ENCODE data around the gene VDAC1.

Gene VDAC1

DNA sequence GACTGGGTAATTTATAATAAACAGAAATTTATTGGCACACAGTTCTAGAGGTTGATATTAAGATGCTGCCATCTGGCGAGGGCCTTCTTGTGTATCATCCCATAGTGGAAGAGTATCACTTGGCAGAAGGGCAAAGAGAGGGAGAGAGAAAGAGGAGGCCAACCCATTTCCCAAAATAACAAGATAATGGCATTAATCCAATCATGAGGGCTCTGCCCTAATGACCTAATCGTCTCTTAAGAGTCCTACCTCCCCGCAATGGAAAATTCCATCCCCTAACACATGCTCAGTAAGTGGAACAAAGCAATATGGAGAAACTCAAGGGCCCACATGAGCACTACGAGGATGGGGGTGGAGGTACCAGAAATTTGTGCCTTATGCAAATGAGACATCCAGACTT, 17.6 kb upstream of the VDAC1 start:
- DNase-seq = peak; percentile 96

DNA sequence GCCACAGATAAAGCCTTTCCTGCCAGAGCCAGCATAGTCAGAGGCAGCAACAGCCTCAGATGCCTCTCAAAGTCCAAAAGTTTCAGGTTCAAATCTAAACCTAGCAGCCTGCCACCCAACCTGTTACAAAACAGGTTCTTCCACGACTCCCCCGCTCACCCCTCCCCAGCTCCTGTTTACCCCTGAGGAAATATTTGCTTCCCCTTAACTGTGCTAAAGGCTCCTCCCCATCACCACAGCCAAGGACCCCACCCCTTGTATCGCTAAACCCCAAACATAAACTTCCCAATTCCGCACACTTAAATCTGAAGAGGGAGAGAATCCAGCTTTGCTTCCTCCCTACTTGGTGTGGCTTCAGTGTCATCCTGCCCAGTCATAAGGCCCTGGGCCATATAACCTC, 15.4 kb upstream of the VDAC1 start:
- DNase-seq = no peak

DNA sequence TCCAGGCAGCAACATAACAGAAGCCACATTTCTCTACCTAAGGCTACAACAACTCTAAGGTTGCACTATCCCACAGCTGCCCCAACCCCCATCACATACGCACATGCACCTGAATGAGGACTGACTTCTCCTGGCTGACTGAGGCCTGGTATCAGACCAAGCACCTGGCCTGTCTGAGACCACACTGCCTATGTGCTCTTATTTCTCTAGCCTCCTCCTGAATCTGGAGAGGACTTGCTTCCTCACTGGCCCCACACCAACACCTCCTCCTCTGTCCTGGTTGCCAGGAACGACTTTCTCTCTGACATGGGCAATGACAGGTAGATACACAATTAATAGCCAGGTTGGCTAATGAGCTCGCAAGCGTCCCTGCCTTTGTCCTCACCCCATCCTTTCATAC, 14.9 kb upstream of the VDAC1 start:
- no peak for DNase-seq

DNA sequence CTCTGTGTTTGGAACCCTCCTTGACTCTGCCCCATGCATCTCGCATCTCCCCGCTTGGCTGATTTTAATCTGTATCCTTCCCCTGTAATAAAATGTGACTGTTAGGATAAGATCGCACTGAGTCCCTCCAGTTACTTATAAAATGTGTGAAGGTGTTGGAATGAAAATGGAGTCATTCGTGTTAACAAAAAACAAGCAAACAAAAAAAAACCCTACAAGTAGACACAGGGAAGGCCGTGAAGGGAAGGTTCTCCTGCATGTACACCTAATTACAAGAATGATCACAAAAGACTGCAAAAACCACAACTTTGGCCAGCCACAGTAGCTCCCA, 14.2 kb upstream of the VDAC1 start:
- DNase-seq = no peak

DNA sequence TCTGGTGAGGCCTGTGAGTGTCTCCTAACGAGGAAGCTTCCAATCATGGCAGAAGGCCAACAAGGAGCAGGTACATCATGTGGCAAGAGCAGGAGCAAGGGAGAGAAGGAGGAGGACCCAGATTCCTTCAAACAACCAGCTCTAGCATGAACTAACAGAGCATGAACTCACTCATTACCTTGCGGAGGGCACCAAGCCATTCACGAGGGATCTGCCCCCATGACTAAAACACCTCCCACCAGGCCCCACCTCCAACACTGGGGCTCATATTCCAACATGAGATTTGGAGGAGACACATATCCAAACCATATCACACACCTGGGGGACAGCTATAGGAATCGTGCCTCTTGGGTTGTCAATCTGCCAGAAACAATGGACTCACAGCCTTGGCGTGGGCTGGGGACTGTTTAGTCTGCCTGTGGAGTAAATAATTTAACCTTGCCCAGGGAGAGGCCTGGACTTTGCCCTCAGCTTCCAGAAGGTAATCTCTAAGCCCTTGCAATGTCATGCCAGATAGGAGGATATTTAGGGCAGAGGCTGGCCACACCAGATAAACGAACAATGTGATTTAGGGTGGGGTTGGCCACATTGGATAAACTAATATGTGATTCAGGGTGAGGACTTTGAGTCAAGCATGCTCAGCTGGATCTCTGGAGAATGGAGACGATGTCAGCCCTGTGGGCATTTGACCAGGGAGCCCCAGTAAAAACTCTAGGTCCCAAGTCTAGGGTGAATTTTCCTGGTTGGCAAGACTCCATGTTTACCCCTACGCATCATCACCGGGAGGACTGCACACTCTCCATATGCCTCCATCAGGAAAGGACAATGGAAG, 13.6 kb upstream of the VDAC1 start:
- DNase-seq = no peak

DNA sequence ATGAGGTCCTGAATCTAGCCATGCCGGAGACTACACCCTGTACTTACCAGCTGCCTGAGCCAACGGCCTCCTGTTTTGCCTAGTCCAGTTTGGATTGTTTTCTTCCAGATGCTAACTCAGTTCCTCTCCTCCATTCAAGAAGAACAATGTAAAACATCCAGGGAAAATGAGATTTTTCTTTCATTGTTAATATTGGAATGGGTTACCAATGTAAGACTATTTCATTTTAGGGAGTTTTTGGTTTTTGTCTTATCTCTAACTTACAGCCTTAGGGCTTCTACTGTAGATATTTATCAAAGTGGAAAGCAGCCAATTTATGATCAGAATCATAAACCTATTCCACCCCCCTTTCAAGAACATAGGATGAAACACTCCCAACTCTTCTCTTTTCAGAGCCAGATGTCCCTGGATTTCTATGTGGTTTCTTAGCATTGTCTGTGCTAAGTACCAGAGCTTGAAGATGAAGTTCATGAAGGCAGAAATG, 3.5 kb upstream of the VDAC1 start:
- no peak for DNase-seq

DNA sequence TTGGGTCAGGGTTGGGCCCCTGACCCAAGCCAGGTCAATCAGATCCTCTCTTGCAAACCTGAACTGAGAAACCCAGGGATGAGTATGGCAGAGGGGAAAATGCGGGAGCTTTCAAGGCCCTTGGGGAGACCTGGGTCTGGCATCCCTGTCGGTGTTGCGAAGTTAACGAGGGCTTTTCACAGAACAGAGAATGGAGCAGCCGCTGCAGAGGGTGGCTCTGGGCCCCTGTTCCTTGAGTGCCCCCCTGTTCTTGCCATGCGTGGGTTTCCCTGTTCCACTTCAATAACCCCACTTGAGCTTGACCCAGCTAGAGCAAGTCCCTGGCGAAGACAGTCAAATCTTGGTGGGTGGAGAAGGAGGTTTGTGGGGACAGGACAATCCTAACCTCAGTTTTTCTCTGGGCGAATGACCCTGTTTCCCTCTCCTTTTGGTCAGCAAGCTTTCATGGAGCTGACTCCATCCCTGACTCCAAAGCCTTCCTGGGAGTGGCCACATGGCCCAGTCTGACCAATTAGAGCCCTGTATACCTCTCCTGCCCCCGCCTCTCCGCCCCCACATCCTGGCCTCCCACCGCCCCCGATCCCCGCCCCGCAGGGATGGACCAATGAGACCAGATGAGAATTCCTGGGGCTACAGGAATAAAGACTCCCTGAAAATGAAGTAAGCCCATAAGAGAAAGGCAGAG, 2.9 kb upstream of the VDAC1 start:
- DNase-seq = peak; percentile 54

DNA sequence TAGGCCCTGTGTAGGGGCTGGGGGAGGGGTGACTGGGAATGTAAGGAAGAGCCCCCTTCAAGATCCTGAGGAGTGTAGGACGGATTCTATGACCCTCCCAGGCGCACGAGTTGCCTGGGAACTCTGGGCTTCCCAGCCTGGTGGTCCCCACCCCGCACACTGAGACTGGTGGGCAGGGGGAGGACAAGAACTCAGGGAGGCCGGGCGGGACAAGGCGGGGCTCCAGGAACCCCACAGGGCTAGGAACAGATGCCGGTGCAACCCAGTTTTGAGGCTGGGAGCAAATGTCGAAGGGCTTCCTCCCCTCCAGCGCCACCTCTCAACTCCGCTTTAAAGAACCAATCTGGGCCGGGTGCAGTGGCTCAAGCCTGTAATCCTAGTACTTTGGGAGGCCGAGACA, 1.3 kb upstream of the VDAC1 start:
- DNase-seq = no peak

DNA sequence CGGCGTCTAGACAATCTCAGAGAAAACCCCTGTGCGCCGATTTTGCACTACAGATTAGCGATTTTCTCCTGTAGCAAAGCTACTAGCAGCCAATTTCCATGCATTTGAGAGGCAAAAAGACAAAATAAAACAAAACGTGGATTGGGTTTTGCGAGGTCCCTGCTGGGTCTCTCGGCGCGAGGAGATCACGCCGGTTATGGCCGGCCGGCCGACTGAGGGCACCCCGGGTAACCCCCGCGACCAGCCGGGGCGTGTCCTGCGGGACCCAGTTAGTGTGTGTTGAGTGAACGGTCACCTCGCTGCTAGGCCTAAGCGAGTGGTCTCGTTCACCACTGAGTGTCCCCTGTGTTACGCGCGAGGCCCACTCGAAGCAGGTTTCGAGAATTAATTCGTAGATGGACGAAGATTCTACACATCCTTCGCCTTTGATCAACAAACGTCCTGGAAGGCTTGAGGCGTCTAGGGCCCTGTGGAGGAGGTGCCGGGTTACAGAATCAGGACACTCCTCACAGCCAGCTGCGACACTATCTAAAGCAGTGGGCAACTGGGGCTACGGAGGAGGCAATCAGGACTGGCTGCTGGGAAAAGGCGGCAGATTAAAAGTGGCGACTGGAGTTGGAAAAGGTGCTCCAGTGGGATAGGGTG, 764 bp upstream of the VDAC1 start:
- peak; percentile 30 for DNase-seq

DNA sequence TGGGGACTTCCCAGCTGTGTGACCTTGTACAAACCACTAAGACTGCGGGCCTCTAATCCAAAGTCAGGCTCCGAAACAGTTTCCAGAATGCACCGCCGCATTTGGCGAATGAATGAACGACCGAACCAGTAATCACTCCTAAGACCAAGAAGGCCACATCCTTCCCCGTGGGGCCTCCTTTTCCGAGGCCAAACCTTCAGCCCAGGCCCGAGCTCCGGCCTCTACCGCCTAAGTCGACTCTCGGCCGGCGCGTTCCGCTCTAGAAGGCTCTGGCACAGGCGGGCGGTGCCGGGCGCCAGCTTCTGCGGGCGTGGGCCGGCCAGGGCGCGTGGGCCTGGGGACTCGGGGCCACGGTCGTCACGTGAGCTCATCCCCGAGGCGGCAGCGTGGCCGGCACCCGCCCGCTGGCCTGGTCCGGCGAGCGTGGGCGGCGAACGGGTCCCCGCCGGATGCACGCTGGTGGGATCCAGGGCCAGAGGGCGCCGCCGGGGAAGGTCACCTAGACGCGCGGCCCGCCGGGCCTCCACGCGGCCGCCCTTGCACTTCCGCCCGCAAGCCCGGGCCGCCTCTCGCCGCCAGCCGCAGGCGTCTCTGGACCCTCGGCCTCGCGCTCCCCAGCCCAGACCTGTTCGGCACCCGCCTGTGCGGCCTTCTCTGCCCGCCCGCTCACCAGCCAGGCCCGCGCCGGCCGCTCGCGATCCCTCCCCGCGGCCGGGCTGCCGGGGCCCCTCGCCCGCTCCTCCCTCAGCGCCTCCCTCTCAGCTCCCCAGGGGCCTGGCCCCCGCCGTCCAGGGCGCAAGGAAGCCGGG, 754 bp downstream of the VDAC1 start:
- peak; percentile 49 for DNase-seq

DNA sequence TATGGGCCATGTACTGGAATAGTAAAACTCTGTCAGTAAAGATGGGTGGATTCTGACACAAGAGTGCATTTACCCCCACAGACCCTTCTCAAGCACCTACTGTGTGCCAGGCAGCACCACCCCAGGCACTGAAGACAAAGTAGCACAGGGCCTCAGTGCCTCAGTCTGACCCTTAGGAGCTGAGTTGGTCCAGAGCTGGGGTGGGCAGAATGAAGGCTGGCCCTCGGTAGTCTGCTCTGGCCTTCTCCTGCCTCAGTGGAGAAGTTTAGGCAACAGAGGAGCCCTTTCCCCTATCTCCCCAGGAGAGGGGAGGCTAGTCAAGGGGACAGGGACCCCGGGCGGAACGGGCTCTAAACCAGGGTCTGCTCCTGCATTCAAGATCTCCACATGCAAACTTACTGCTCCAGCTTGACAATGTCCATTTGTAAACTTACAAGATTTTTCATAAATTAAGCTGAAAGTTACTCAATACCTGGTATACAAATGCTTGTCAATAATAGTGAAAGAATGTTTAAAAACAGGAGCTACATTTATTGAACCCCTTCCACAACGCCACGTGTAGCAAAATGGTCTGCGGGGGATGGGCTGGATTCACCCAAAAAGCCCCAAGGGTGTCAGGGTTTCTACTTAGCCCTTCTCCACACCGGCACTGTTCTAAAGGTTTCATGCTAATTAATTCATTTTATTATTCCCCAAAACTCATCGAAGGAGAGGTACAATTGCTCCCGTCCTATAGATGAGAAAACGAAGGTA, 1.5 kb downstream of the VDAC1 start:
- peak; percentile 49 for DNase-seq

DNA sequence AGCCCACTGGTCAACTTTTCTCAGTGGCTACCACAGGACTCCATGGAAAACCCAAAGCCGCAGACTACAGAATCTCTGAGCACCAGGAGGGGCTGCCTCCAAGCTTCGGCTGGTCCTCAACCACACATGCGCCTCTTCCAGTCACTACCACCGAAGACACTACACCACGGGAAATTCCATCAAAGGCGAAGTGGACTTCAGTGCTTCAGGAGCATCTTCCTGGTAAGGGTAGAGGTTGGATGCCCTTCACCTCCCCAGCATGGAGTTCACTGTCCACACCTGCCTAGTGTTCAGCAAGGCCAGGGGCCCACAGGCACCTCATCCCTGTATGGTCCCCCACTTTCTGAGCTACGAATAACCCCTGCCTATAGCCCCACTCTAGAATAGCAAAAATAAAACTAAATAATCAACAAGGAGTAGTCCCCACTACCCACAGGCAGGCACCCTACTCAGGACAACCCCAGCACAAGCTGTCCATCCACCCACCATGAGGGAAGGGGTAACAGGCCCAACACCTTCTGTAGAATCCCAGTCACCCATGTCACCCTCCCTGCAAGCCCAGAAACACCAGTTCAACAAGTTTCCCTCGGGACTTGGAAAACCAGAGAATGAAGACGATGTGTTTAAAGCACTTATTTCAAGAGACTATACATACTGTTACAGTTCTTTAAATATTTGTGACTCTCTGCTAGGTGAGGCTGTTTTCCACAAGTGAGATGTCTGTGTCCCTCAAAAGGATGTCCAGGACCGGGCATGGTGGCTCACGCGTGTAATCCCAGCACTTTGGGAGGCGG, 2.6 kb downstream of the VDAC1 start:
- no peak for DNase-seq

DNA sequence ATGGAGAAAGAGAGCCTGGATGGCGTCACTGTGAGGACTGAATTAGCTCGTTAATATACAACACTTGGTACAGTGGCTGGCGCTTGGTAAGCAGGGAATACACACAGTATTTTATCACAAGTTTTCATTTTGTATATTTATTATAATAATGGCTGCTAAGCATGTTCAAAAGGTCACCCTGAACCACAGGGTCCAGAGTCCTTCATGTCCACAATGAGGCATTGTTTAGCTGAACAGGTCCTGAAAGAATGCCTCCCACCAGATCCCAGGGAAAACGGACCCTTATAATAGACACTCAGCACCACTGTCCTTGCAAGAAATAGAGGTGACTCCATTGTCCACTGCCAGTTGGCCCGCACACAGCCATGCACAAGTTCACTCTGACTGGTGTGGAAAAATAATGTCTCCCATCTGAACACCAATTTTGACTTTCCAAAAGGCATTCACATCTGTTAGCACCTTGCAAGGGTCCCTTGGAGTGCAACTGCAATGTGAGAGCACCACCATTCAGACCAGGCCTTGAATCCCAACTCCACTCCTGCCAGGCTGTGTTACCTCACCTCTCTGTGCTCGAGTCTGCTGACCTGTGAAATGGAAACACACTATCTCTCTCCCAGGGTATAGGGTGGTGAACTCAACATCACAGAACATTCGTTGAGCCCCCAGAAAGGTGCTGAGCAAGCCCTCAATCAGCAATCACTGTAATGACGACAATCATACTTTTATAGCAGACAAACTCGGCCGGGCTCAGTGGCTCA, 3.9 kb downstream of the VDAC1 start:
- DNase-seq = no peak

DNA sequence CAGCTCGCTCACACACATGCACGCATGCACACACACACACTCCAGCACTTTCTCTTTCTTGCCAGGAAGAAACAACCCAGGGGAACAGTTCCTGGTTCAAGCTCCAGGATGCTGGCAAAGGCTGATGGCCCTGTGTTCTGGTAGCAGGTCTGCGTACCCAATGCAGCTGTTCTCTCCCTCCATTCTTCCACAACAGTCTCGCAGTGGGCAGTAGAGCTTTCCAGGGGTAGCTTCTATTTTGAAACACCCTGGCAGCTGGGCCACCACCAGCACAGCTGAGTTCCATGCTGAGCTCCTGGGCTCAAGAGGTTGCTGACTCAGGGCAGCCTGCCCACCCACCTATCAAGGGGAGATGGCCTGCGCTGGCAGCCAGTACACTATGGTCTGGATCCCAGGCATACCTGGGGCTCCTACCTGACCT, 4.7 kb downstream of the VDAC1 start:
- no peak for DNase-seq

DNA sequence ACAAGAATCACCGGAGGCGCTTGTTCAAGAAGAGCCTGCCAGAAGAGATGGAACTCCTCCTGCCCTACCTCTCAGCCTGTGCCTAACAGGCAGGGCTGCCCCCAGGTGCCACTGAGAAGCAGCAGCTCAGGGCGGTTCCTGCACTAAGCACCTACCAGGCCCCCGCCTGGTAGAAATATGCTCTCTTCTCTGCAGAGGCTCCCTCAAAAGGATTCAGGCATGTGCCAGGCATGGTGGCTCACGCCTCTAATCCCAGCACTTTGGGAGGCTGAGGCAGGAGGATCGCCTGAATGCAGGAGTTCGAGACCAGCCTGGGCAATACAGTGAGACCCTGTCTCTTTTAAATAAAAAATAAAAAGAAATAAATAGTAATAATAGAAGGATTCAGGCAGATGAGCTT, 6.0 kb downstream of the VDAC1 start:
- DNase-seq = no peak

DNA sequence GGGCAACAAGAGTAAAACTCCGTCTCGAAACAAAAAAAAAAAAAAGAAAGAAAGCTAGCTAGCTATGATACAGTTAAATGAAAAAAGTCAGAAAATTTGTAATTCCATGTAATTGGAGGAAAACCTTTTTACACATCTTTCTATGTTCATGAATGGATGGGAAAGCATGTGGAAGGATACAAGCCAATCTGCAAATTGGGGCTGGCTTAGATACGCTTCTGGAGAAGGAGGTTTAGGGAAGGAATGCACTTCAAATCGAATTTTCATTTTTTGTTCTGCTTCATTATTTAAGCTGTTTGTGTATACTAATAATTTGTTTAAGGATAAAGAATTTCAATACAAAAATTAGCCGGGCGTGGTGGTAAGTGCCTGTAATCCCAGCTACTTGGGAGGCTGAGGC, 6.7 kb downstream of the VDAC1 start:
- DNase-seq = no peak

DNA sequence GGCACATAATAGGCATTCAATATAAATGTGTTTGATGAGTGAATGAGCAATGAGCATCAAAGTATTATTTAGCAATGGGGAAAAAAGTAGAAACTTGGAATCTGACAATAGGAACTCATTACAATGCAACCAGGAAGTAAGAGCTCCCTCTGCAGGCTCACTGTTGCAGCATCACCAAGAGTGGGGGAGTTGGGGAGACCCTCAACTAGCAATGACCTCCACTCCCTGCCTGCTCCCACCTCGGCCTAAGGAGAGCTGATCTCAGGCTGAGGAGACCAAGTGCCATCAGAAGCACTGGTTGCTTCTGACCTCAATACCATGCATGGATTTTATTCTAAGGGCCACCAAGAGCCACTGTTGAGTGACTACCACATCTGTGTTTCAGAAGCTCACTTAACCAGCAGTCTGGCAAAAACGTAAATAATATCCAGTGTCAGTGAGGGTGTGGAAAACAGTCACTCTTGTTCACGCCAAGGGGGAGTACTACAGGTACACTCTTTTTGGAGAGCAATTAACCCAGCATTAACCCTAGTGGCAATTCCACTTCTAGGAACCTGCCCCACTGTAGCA, 8.0 kb downstream of the VDAC1 start:
- DNase-seq = peak; percentile 47

DNA sequence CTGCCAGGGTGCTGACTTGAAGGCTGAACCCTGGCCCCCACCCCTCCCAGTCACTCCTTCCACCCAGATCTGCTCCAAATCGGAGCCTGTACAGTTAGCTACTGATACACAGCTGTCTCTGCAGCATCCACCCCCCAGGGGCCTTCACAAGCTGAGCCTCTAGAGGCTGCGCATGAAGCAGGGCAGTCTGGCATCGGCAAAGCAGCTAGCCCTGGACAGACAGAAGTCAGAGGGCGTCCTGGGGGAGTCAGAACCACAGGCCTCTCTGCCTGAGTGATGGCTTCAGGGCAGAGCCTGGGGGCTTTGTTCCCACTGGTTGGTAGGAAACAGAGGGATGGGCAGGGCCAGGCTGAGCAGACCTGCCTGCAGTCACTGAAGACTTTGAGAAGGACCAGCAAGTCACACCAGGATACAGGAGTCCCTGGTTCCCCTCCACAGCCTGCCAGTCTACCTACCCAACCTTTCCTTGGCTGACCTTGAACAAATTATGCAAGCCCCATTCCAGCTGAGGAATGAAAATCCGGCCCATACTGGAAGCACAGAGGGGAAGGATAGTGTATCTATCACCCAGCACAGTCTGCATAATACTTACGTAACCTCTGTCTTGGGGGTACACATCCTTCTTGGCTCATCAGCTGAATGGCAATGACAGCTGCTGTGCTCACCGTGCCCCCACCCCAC, 8.8 kb downstream of the VDAC1 start:
- DNase-seq = peak; percentile 35

DNA sequence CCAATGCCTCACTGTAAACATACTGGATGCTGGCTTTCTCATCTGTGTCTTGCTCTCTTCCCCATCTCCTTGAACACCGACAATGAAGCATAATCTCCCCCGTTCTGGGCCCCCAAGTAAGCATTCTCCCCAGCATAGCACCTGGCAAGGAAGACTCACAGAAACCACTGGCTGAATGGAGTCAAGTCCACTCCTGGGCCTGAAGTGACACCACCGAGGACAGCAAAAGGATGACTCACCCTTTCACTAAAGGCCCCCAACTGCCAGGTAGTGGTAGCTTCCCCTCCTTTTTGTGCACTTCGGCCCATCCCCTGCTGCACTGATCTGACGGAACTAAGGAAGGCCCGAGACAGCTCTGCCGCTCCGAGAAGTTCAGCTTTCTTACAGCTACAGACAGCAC, 9.4 kb downstream of the VDAC1 start:
- DNase-seq = no peak

DNA sequence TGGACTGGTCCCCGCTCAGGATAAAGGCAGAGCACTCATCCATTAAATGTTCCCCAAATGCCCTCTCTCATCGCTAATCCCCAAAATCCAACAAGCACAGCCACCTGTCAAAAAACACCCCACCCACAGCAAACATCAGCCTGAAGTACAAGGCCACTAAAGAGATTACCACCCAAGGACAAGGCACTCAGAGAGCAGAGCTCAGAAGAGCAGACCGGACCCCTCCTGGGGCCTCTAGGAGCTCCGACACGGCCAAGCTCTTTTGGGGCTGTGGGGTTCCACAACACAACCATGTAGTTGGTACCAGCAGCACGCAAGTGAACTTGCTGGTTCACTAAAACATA, 9.8 kb downstream of the VDAC1 start:
- peak; percentile 90 for DNase-seq
